ENCODE measurements around the gene C17orf58.
"Not testable (repeated sequence)": the region's sequence is repeated elsewhere in the genome, so short reads cannot be mapped to it uniquely, and the experiment has no call there.

C17orf58 gene

GRCh38 chr17:67962156-67962555 lies 34.1 kb downstream of the C17orf58 start:
- not testable (repeated sequence) for DNase-seq (ENCODE audit: extremely low read depth in 1 of 2, low read depth in 1 of 2)

DNA sequence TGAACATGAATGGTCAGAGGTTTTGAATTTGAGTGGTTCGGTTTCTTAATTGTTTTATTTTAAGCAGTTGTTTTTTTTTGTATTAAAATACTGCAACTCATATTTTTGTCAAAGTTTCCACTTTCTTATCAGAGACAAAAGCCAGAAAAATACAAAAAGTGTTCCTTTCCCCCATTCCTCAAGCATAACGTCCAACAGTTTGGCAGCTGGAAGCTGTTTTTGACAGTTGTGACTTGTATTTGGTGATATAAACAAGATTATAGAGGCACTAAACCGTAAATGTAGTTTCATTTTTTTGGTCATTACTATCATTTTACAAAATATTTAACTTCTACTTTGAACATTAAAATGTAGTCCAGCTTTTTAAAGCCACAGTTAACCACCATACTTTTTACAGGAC lies 36.0 kb downstream of the C17orf58 start:
- DNase-seq (ENCODE audit: extremely low read depth in 1 of 2, low read depth in 1 of 2), result not testable (repeated sequence)

- no peak for DNase-seq (ENCODE audit: extremely low read depth in 1 of 2, low read depth in 1 of 2)
Measured at GRCh38 chr17:67959510-67959909, 36.8 kb downstream of the C17orf58 start.

GRCh38 chr17:67950945-67951344 lies 45.3 kb downstream of the C17orf58 start:
- no peak for DNase-seq (ENCODE audit: extremely low read depth in 1 of 2, low read depth in 1 of 2)

- no peak for DNase-seq (ENCODE audit: extremely low read depth in 1 of 2, low read depth in 1 of 2)
Measured at GRCh38 chr17:67947325-67947813, 48.9 kb downstream of the C17orf58 start.

DNA sequence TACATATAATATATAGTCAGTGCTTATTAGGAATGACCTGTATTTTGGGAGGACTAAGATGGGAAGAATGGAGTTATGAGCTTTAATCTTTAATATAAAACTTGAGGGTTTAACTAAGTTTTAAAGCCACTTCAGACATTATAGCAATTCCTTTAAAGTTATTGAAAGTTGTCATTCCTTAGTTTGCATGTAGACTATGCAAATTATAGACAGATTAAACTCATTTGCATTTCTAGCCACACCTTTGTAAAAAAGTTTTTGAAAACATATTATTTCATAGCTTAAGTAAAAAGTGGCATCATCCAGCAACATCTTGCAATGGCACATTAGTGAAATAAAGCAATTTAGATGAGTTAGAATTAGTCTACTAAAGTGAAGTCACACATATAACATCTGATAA lies 49.8 kb downstream of the C17orf58 start:
- DNase-seq (ENCODE audit: extremely low read depth in 1 of 2, low read depth in 1 of 2), result no peak

DNA sequence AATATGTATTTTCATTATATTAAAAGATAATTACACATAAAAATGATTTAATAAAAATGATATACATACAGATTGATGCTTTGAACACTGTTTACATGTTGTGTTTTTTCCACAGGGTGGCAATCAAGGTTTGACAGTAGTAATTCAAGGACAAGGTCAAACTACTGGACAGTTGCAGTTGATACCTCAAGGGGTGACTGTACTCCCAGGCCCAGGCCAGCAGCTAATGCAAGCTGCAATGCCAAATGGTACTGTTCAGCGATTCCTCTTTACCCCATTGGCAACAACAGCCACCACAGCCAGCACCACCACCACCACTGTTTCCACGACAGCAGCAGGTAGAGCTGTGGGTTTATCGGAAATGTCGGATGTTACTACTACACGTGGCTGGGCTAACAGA lies 52.2 kb downstream of the C17orf58 start:
- no peak for DNase-seq (ENCODE audit: extremely low read depth in 1 of 2, low read depth in 1 of 2)

- no peak for DNase-seq (ENCODE audit: extremely low read depth in 1 of 2, low read depth in 1 of 2)
Measured at GRCh38 chr17:67942810-67943209, 53.5 kb downstream of the C17orf58 start.
